Measurements from ENCODE around the gene UBE2D3. TPM values are rescaled to one million over a fixed set of nuclear protein-coding genes. Genes with fewer than 3 reads are reported as not detected.

The UBE2D3 gene
- 249 and 268 TPM in 2 replicates for total RNA-seq

DNA sequence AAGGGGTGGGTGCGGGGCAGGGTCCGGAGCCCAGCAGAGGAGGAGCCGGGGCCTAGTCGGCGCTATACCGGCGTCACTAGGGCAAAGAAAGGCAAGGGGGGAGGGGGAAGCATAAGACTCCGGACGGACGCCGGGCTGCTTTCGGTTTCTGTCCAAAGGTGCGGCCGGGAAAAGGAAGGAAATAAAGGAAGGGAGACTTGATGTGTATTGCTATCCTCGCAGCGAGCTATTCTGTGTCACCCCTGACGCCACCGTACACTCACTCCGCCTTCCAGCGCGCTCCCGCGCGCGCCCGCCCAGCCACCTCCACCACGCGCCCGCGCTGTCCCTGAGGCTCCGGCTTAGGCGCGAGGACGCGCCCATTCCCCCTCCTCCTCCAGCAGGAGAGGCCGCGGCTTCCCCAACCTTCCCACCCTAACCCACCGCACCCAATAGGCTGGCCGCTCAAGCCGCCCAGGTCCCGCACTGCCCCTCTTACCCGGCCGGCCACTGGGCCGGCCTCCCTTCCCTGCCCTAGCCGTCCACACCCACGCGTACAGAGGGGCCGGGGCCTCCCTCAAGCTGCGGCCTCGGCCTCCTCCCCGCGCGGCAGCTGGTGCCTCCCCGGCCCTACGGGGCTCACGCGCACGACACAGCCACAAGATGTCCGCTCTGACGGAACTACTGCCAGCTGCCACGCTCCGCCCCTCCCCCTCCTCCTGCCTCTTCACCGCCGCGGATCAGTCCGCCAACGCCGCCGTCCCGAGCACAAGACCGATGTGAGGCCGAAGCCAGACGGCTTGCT is at the start of gene UBE2D3:
Gene UBE2D3, minus strand, starts transcription at position 662 of the 784 bp plus-strand sequence. CDS start 1,043 bp downstream, outside the sequence.

DNA sequence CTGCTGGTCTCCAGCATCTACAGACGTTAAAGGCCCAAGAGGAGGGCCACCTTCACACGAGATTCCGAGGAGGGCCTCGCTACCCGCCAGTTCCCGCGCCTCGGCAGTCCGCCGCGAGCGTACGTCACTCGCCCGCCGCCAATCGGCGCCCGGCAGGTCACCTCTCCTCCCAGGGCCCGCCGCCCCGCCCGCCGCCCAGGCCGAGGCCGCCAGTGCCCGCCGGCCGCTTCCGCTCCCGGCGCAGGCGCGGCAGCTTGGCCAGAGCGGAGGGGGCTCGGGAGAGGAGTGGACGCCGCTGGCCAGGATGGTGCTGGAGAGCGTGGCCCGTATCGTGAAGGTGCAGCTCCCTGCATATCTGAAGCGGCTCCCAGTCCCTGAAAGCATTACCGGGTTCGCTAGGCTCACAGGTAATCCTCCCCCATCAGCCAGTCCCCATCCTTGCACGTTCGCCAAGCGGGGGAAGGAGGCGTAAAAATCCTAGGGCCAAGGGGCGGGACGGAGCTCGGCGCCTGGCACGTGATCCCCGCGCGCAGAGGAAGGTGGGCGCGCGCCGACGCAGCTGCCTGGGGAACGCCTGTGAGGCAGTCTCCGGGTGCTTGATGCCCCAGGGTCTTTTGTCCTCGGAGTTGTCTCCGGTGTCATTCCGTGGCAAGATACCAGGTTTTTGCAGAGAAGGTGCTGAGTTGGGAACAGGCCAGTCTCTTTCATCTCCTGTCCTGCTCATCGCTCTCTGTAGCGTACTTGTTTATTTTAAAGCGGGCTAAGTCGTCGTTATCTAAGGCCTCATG is 41.6 kb upstream of the UBE2D3 start, which contains the start of gene CISD2:
Gene CISD2, plus strand, starts transcription at position 212 of the 788 bp plus-strand sequence. Its CDS starts 93 bp downstream, at position 305.

DNA sequence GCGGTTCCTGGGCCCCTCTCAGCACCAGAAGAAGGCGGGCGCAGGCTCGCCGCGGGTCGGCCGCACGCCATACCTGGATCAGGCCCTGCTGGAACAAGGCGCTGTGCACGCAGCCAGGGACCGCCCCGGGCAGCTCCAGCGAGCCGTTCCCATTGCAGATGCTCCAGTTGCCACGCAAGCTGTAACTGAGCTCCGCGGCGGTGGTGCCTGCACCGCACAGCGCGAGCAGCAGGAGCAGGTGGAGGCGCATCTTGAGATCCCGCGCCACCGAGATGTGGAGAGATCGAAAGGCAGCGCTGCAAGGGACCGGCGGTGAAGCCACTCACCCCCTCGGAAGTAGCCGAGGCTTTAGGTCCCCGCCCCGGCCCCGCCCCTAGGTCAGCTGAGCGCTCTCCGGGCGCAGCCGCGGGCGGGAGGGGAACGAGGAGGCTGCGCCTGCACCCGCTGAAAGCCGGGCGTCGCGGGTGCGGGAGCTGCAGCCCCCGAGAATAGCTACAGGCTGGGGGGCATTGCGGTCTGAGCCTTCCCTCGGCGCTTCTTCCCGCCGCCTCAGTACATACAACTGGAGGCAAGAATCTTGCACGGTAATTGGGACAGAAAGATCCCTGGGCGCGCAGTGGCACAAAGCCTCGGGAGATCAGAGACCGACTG is 66.6 kb downstream of the UBE2D3 start, which contains the start of gene MANBA:
Gene MANBA, minus strand, starts transcription at position 324 of the 651 bp plus-strand sequence. Its CDS starts 74 bp downstream, at position 250.

Other genes starting within 250 kb of the UBE2D3 start
- 13.5 and 26.6 TPM in 2 replicates for gene MANBA, start 66.6 kb downstream of the UBE2D3 start, total RNA-seq
- 19.0 and 22.8 TPM in 2 replicates for gene CISD2, start 41.4 kb upstream of the UBE2D3 start, total RNA-seq
- gene SLC9B1, start 192.2 kb upstream of the UBE2D3 start, total RNA-seq: 0.72 and 1.3 TPM in 2 replicates
- 16.8 and 17.9 TPM in 2 replicates for gene SLC9B2, start 249.2 kb upstream of the UBE2D3 start, total RNA-seq